ENCODE data around the gene PPP2R2C.

Gene PPP2R2C

DNA sequence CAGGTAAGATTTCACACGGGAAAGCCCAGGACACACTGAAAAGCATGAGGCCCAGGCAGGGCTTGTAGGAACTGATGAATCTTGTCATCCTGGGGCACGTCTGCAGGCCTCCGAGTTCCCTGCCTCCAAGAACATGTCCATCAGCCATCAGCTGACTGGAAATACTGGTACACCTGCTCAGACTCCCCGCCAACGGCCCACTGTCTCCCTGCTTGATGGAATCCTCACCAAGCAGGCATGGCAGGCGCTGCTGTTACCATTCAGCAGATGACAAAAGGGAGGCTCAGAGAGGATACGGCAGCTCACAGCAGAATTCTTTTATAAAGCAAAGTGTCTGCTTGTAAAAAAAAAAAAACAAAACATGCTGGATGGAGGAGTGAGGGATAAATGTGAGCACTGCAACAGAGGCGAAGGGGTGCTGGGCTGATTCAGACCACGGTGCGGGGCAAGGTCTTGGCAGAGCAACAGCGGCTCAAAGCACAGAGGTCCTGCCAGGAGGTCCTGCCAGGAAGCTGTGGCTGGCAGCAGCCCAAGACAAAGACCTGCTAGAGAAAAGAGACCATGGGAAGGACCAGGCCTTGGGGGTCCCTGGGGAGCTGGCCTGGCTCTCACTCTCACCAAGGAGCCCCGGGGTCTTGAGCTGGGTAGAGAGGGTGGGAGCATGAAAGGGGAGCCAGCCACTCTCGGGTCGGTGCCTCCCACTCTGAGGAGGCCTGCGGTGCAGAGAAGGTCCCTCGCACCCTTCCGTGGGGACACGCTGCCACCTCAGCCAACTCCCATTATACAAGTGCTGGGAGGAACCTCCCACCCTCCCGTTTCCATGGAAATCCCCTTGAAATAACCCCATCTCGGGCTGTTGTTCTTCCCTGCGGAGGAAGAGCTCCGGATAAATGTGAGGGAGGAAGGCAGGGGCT, 25.6 kb downstream of the PPP2R2C start:
- DNase-seq = no peak

DNA sequence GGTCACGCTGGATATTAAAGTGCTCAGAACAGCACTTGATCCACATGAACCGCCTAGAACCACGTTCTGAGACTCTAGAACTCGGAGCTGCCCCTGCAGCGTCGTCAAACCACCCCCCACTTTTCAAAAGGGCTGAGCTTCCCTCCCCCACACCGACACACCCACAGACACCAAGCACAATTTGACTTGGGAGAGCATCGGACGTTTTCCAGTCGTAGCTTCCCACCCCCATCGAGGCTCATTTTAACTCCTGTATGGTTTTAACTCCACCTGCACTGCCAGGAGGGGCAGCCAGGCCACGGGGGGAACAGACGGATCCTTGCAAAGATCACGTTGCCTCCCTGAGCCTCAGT, 26.3 kb downstream of the PPP2R2C start:
- no peak for DNase-seq

DNA sequence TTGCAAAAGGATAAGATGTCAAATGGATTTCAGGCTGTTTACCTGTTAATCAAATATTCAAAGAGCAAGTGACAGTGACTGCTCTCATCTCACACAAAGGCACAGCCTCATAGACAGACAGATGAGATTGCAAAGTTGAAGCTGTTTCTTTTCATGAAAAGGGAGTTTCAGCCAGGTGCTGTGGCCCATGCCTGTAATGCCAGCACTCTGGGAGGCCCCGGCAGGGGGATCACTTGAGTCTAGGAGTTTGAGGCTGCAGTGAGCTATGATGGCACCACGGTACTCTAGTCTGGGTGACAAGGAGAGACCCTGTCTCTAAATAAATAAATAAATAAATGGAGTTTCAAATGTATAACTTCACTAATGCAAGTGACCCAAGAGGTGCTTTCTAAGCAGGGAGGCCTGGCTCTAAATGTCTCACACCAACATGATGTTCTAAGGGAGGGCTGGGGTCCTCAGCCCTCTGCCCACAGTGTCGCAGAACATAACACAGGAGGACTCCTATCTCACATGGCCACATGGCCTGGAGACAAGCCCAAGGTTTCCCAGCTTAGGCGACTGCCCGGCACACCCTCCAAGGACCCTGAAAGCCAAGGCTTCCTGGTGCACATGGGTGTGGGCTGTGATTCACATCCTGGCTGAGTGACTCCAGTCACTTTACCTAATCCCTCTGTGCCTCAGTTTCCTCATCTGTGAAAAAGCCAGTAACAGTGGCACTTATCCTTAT, 26.8 kb downstream of the PPP2R2C start:
- no peak for DNase-seq

DNA sequence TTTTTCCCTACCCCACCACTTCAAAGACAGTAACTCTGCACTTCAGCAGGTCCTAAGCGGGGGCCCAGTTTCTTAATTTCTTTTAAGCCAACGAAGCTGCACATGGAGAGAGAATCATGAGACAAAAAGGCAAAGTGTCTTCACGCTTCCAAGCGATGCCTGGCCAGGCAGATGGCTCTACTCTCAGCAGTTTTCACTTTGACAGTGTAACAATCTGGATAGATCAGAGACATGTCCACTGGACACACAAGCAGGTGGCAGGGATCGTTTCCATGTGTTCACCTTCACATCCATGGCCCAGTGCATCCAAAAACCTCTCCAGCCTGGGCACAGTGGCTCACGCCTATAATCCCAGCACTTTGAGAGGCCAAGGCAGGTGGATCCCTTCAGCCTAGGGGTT, 27.8 kb downstream of the PPP2R2C start:
- no peak for DNase-seq

DNA sequence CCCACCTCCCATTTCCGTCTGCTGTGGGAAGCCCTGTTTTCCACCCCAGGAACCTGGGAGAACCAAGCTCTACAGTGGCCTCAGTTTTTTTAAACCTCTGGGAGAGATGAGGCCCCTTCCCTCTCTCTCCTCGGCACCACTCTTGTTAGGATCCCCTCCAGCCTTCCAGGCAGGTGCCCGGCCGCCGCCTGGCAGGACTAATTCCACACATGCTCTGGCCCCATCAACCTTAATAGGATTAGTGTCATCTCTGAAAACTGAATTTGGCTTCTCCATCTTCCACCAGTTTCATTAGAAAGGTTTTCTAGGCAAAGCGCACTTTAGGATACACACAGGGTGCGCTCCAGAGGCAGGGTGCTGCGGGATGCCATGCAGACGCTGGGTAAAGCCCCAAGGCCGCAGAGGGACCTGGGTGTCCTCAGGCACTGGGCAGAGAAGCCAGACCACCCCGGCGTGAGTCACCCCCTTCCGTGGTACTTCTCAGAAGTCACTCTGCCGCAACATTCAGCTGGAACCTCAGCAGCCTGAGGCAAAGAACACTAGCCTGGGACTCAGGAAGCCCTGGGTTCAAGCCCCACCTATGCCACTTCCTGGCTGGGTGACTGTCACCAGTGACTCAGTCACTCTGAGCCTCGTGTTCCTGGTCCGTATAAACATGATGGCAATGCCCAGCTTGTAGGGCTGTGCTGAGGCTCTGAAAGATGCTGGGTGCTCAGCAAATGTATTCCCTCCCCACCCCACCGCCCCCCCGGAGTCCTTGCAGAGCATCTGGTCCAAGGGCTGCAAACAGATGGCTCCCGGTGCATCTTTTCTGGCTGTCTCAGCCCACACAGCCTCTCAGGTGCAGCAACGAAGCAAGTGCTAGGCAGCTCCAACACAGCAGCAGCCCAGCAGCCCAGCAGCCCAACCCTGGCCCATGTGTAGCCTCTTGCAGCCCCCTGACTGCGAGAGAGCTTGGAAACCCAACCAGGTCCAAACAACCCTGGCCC, 29.1 kb downstream of the PPP2R2C start:
- DNase-seq = no peak

DNA sequence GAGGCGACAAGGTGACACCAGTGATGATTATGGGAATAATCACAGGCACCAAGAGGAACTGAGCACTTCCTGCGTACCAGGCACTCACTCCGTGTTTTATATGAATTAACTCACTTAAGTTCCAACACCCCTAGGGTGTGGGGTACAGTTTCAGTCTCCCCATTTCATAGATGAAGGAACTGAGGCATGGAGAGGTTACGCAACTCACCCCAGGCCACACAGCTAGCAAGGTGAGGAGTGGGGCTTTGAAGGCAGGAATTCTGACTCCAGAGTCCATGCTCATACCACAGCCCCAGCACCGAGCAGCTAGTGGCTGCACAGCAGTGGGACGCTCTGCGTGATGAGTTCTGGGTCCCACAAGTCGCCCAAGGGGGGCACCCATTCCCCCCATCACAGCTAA, 29.9 kb downstream of the PPP2R2C start:
- DNase-seq = no peak

DNA sequence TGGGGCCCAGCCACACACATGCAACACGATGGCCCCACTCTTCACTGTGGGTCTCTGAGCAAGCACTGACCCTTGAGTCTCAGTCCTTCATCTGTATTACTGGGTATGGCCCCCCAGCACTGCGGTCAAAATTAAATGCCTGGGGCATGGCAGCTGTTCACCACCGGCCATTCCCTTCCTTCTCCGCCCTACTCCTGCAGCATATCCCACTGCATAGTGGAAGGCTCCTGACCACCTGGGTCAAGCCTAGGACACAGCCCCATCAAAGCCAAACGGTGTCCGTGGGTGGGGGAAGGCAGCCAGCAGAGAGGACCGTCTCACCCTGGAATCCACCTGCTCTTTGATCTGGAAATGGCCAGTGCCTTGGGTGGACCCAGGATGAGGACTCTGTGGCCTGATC, 30.7 kb downstream of the PPP2R2C start:
- DNase-seq = no peak

DNA sequence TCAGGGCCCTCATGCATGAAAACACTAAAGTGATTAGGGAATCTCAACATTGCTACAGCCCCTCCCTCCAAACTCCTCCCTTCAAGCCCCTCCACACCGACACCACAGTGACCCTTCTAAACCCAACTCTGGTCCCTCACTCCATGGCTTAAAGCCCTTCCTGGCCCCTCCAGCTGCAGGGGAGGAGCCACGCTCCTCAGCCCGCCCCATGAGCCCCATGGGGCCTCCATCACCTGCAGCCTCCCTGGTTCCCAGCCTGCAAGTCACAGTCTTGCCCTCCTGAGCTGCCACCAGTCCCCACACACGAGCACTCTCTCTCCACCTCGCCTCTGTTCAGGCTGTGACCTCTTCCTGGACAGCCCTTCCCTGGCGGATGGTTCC, 31.2 kb downstream of the PPP2R2C start:
- no peak for DNase-seq

DNA sequence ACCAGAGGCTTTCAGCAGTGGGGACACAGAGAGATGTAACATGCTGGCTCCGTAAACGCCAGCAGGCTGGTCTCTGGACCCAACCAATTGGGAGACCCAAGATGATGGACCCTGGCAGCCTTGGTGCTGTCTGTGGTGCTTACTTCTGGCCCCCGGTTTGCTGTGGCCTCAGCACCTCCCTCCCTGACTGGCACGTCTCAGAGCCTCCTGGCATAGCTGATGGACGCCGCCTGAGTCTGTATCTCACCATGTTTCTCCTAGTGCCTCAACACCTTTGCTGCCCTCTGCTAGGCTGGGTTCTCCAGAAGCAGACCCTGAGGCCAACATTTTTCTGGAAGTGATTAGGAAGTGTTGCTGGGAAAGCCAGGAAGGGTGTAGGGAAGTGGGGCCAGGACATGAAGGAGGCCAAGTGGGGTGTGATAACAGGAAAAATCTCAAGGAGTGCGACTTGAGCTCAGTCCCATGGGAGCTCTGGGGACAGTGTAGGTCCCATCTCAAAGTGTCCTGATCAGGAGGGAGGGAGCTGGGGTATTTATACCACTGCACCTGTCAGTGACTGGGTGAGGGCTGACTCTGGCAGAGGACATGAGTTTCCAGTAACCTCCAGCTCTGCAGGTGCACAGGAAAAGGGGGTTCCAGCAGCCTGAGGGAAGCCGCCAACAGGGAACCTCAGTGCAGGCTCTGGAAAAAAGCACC, 31.8 kb downstream of the PPP2R2C start:
- DNase-seq = no peak

DNA sequence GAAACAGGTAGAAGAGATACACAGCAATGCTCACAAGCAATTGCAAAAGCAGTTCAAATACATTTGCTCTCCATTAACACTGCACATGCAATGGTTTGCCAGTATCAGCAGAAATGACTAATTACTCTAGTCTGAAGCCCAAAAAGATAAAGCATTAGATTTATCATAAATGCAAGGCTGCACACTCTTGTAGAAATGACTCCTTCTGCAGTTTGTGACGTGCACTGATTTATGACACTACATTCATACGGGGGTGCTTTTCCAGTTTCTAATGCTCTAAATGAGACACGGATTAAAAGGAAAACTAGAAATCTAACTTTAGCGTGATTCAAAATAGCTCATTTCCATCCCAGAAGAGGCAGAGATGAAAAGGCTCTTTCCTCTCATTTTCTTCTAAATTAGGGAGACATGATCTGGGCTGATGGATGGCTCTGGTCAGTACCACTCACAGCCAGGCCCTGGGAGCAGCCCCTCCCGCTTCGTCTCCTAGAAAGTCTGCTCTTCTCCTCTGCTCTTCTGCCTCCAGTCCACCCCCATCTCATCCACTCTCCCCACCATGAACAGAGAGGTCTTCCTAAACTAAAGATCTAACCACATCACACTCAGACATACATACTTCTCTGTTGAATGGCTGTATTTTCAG, 33.2 kb downstream of the PPP2R2C start:
- DNase-seq = no peak

DNA sequence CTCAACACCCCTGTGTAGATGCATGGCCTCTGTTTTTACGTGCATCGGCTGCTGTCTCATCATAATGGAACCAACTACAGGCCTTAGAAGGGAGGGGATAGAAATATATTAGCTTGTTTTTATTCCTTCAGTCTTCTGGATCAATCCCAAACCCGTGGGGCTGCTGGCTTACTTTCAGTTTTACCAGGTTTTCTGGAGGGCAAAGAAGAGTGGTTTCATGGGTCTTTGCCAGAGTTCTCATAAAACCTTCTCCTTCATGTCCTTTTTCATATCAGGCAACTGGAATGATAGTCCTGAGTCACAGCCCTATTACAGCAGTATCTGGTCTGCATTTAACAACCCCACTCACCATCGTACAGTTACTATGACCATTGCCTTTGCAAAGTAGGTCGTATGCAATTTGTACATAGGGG, 34.6 kb downstream of the PPP2R2C start:
- no peak for DNase-seq

DNA sequence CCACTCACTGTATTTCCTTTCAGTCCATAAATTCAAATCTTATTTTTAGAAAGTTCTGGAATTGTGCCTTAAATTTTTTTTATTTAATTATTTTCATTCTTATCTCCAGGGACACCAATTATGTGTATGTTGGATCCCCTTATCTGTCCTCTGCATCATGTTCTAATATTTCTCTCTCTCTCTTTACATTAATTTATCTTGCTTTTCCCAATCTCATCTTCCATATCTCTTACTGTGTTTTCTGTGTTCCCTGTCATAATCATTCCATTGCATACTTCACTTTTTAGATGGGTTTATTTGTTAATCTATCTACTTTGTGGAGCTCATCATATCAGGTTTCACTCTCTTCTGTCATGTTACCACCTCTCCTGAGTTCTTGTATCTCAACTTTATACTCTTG, 37.4 kb downstream of the PPP2R2C start:
- no peak for DNase-seq

DNA sequence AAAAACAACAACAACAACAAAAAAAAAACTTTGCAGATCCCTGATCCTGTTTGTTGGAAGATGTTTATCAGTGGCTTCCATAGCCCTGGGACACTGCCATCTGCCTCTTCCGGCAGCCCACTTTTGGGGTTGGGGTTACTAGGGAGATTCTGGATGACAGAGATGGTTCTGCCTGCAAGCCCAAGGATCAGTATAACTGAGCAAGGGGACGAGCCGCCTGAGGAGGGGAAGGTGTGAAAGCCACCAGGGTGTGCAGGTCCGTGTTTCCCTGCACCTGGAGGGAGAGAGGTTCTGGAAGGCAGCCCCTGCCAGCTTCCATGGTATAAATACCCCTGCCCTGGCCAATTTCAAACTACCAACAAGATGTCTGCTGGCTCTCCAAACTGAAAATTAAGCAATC, 41.5 kb downstream of the PPP2R2C start:
- no peak for DNase-seq

DNA sequence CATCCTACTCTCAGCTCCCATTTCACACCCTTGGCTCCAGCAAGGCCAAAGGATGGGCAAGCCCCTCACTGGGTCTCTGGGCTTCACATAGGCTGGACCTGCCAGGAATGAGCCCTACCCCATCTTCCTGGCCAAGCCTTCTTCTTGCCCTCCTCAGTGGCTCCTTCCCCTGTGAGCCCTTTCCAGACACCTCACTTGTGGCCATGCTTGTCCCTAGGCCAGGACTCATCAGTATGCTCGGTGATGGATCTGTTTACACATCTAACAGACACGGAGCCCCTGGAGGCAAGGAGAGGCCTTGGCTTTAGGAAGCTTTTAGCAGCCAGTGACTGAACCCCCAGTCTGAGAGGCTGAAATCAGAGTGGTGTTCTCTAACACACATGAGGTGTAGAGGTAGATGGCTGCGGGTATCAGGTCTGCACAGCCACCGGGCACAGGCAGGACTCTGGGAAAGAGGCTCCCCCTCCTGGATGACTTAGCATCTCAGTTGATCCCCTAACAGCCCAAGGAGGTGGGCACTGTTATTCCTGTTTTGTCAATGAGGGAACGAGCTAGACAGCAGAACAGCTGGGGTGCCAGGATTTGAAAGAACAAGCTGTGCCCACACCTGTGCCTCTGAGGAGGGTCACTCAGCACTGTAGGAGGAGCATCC, 44.8 kb downstream of the PPP2R2C start:
- DNase-seq = no peak

DNA sequence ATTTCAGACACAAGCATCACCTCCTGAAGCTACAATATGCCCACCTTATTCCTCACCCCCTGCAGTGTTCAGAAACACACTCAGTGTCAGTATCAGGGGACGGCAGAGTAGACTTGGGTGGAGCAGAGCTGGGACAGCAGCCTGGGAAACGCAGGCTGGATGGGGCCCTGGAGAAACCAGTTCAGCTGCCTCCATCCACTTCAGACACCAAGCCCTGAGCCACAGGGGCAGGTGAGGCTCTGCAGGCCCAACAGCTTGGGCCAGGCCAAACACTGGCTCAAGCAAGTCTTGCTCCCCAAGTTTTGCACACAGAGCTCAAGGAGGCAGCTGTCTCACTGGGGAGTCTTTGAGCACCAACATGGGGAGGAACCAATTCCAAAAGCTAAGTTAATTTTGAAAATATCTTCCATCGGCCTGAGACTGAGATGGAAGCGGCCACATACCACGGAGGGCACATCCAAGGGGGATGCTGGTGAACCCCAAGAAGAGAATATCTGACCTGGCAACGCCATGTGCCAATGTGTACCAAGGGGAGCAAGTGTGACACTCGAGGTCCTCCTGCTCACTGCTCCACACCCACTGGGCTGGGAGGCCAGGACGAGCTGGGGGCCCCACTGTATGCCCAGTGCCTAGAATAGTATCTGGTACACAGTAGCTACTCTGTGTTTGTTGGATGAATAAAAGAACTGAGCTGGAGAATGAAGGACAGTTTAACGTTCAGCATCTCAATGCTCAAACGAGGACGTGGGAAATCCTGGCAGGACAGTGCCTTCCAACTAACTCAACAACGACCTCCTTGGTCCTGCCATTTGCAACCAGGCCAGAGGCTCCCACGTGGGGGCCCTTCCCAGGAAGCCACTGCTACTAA, 45.6 kb downstream of the PPP2R2C start:
- no peak for DNase-seq

DNA sequence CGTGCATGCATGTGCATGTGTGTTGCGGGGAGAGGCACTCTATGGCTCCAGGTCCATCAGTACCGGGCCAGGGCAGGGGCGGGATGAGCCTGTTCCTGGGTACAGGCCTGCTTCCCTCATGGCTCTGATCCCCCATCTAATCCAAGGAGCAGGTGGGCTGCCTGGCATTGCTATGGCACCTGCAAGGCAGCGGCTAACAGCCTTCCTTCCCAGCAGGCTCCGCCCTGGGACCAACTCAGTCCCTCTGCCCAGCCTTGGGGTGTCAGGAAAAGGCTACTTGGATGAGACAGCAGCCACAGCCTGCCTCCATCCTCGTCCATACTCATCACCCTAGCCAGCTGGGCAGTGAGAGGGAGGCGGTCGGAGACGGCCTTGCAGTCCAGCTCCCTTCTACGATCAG, 46.5 kb downstream of the PPP2R2C start:
- DNase-seq = no peak

DNA sequence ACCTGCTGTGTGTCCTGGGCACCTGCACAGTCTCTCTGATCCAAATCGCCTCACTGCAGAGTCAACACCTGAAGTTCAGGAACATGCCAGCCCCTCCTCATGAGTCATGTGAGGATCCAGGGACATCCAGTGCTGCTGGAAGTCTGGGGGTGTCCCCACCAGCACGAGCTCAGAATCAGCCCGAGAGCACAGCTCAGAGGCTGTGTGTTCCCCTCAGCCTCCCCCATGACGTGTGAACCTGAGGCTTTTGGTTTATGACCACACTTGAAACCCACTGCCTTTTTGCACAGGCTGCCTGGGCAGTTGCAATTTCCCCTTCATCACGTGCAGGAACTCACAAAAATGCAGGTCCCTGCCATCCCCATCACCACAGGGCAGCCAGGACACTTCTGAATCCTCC, 47.1 kb downstream of the PPP2R2C start:
- no peak for DNase-seq

DNA sequence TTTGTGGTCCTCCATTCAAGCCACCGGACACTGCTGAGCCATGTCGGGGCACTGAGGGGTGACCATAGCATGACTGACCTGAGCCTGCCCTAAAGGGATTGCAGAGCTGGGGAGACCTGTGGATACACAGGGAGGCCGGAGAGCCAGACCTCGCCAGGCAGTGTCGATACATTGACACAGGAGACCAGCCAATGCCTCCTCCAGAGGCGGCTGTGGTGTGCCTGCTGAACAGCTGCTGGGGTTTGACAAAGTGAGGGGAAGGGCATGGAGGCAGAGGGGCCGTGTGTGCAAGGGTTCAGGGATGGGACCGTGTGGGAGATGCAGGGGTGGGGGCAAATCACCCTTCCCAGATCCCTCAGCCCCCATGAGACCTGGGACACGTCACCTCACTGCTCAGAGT, 48.0 kb downstream of the PPP2R2C start:
- no peak for DNase-seq

DNA sequence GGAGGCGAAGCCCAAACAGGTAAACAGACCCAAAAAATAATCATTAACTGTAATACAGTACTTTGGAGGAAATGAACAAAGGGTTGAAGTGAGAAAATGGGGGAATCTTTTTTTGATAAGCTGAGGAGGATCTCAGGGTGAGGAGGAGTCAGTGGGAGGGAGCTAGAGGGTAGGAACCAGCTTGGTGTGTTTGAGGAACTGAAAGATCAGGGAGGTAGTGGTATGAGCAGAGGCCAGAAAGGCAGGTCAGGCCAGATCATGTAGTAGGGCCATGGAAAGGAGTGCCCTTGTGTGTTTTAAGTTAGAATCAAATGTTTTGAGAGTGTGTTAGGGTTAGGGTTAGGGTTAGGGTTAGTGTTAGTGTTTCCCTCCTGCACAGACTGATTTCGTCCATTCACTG, 48.8 kb downstream of the PPP2R2C start:
- DNase-seq = no peak

DNA sequence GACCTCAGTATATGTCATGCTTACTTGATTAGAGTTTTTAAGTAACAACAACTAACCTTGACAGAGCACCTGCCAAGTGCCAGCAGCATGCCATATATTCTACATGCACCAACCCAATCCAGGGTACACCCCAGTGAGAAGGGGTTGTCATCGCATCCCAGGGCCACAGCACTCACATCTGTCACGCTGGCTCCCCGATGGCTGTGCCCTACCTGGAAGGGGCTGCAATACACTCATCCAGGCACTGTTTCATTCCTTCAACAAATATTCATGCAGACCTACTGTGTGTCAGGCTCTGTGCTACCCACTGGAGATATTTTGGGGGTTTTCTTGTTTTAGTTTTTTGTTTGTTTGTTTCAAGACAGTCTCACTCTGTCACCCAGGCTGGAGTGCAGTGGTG, 49.5 kb downstream of the PPP2R2C start:
- no peak for DNase-seq

DNA sequence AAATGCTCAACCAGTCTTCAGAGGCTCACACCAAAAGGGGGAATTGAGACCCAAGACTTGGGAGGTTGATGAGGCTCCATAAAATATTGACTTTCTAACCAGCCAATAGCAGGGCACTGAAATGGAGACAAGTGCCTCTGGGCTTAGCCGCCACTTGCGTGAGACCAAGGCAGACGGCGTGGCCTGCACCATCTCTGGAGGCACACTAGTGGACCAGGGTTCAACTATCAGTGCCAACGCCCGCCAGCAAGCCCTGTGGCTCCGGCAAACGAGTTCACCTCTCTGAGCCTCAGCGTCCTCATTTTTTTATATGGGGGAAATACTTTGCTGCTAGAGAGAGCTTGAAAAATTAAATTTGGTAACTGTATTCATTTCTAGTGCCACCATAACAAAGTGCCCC, 50.3 kb downstream of the PPP2R2C start:
- no peak for DNase-seq

All from fibroblast of skin of right quadriceps (primary cell).